ENCODE results near the gene TRAPPC12. TPM values are rescaled to one million over a fixed set of nuclear protein-coding genes. Genes with fewer than 3 reads are reported as not detected.

The TRAPPC12 gene
- total RNA-seq, result 47.9 and 63.3 TPM in 2 replicates

DNA sequence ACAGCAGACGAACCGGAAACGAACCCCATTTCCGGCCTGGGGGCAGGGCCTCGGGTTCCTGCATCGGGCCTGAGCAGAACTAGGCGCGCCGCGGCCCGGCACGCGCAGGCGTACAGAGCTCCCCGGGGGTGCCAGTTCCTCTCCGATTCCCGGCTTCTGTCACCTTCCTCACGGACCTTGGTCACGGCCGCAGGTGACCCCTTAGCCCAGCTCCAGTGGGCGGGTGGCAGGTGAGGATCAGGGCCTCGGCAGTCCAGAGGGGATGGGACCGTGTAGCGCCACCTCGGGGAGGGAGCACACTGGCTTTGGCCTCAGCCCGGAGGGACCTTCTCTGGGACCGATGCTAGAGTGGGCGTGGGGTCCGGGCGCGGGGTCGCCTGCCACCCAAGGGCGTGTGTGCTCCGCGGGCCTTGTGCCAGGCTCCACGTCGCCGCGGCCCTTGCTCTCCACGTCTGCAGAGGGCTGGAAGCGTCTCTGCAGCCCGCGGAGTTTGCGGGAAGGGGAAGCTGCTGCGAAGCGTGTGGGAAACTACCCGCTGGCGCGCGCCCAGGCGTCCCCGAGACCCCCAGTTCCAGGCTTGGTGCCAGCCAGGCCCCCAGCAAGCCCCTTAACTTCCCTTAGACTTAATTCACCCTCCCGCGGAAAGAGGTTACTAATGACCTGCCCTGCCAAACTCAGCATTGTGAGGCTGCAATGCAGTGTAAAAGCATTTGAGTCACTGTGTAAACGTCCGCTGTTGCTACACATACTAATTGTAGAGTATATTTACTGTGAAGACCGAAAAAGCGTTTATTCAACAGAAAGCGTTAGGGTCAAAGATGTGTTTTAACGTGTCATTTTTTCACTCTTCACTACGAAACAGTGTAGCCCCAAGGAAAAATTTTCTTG is at the start of gene TRAPPC12:
TSS of gene TRAPPC12 (plus strand) at position 48 of the 888 bp plus-strand sequence. CDS start 7,930 bp downstream, outside the sequence.

DNA sequence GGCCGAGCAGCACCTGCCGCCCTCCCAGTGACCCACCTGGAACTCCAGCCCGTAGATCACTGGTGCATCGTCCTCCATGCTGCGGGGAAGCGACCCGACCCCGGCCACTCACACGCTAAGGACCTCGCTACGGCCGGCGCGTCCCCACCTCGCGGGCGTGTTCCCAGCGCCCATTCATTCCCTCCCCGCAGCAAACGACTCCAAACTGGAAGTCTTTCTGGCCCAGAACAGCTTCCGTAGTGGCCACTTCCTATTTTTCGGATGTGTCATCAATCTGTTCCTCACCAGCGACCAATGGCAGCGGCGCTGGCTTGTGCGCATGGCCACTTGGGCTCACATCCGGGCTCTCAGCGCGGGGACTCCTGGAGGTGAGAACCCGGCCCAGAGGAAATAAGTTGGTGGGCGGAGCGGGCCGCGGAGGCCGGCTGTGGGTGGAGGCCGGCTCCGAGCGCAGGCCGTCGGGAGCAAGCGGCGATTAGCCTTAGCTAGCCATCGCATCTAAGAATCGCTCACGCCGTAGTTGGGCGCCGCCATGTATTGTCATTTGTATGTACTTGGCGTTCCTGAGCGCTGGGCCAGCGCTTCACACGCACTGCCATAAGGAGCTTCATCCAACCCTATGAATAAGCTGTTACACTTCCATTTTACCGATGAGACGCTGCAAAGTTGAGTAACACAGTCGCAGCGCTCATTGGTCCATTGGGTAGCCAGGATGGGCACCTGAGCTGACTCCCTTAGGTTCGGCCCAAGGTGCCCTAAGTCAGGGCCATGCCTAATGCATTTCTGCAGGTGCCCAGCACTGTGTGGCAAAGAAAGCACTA is 1.7 kb upstream of the TRAPPC12 start, which contains the start of gene EIPR1:
TSS of gene EIPR1 (minus strand) at position 207 of the 821 bp plus-strand sequence. CDS start at position 78, 129 bp downstream.

DNA sequence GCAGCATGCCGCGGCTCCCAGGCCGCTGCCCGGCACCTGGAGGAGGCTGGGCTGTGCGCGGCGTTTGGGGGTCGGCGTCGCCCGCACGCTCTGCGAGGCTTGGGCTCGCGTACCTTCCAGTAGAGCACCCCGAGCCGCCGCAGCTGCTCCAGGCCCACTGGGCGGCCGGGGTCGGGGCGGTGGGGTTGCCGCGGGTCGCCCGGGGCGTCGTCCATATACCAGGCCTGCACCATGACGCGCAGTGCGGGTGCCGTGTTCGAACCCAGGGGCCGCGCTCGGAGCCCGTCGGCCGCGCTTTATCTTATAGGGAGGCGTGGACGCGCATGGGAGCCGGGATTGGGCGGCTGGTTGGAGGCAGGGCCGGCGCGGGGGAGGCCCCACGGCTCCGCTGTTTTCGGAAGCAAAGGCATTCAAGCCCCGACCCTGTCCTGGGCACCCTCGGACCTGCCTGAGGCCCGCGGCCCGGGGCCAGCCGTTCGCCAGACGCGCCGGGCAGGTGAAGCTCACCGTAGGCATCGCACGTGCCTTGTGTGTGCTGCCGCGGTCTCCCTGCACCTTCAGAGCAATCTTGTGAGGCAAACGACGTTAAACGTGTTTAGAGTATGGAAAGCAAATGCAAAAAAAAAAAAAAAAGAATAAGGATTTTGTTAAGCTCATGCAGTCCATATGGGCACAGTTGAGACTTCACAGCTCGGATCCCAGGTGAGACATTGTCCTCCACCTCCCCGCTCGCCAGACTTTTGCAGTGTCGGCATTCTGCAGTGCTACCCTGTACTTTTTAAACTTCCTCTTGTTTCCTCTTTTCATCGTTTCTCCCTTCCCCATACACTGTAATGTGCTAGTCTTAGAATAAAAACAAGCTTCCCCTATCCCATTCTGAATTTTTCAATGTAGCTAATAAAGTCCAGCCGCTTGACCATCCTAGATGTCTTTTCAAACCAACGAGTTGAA is 140.0 kb downstream of the TRAPPC12 start, which contains the start of gene ADI1:
TSS of gene ADI1 (minus strand) at position 277 of the 951 bp plus-strand sequence. CDS start at position 233, 44 bp downstream.

Other genes with a start within 250 kb of the TRAPPC12 start
- gene EIPR1, start 1.9 kb upstream of the TRAPPC12 start, total RNA-seq, result 28.2 and 45.4 TPM in 2 replicates
- gene ADI1, start 139.8 kb downstream of the TRAPPC12 start, total RNA-seq, result 32.4 and 52.7 TPM in 2 replicates
- 27.9 and 46.2 TPM in 2 replicates for gene RNASEH1, start 178.6 kb downstream of the TRAPPC12 start, total RNA-seq
- 1,479 and 1,687 TPM in 2 replicates for gene RPS7, start 195.6 kb downstream of the TRAPPC12 start, total RNA-seq
- gene COLEC11, start 215.4 kb downstream of the TRAPPC12 start, total RNA-seq, result 1.2 and 6.2 TPM in 2 replicates